OCI-LY1 (cell line): ENCODE results near the gene FMR1.

Experiments used
- H2AFZ ChIP-seq: fragments of 200-600 bp; sonication (generic), shearing (Covaris generic); 2 replicates; pipeline ENCODE4 v1.6.0; 2014; ENCODE audit warnings: antibody characterized with exemption, mild to moderate bottlenecking, low read length
- H3F3A ChIP-seq: fragments of 200-600 bp; sonication (generic), shearing (Covaris generic); 2 replicates; pipeline ENCODE4 v1.6.0; 2014; ENCODE audit warnings: mild to moderate bottlenecking, antibody characterized with exemption, low read length, moderate library complexity; ENCODE audit not compliant: insufficient read depth
- H3K27ac ChIP-seq: fragments of 200-600 bp; sonication (generic); 2 replicates; pipeline ENCODE4 v1.5.1; 2014; ENCODE audit warnings: low read length, mixed run types, mild to moderate bottlenecking, low read depth; ENCODE audit not compliant: poor library complexity, severe bottlenecking
- H3K27me3 ChIP-seq: fragments of 200-600 bp; sonication (generic); 2 replicates; pipeline ENCODE4 v1.6.0; 2014; ENCODE audit warnings: antibody characterized with exemption, mild to moderate bottlenecking, low read length, moderate library complexity; ENCODE audit not compliant: insufficient read depth
- H3K36me3 ChIP-seq: fragments of 200-600 bp; sonication (generic); 2 replicates; pipeline ENCODE4 v1.6.1; 2014; ENCODE audit warnings: mild to moderate bottlenecking, antibody characterized with exemption, low read length, moderate library complexity, mixed read lengths; ENCODE audit not compliant: insufficient read depth
- H3K4me1 ChIP-seq: fragments of 200-600 bp; sonication (generic); 2 replicates; pipeline ENCODE4 v1.5.1; 2014; ENCODE audit warnings: mild to moderate bottlenecking, low read length, moderate library complexity; ENCODE audit not compliant: insufficient read depth, severe bottlenecking
- H3K4me2 ChIP-seq: fragments of 200-600 bp; sonication (generic), shearing (Covaris generic); 2 replicates; pipeline ENCODE4 v1.6.1; 2014; ENCODE audit warnings: low read length
- H3K4me3 ChIP-seq: fragments of 200-600 bp; sonication (generic); 2 replicates; pipeline ENCODE4 v1.5.1; 2014; ENCODE audit warnings: low read length, low read depth, mild to moderate bottlenecking, mixed read lengths; ENCODE audit not compliant: poor library complexity, severe bottlenecking
- H3K79me2 ChIP-seq: fragments of 200-600 bp; shearing (Covaris generic); 2 replicates; pipeline ENCODE4 v1.6.1; 2016; ENCODE audit warnings: mixed run types, low read length, mixed read lengths; ENCODE audit not compliant: insufficient read depth
- H3K9ac ChIP-seq: fragments of 200-600 bp; sonication (generic), shearing (Covaris generic); 2 replicates; pipeline ENCODE4 v1.6.1; 2014; ENCODE audit warnings: mild to moderate bottlenecking, low read length, mixed read lengths
- H3K9me2 ChIP-seq: fragments of 200-600 bp; sonication (generic), shearing (Covaris generic); 2 replicates; pipeline ENCODE4 v1.6.1; 2014; ENCODE audit warnings: low read depth, mild to moderate bottlenecking, low read length, mixed read lengths
- H3K9me3 ChIP-seq: fragments of 200-600 bp; shearing (Covaris generic); 2 replicates; pipeline ENCODE4 v1.6.1; 2014; ENCODE audit warnings: low read length, mixed read lengths
- H4K20me1 ChIP-seq: fragments of 200-600 bp; sonication (generic), shearing (Covaris generic); 2 replicates; pipeline ENCODE4 v1.6.0; 2016; ENCODE audit warnings: mild to moderate bottlenecking, low read length; ENCODE audit not compliant: insufficient read depth
- EZH2 ChIP-seq: fragments of 200-600 bp; sonication (generic), shearing (Covaris generic); IDR thresholded peaks from 2 replicates; pipeline ENCODE4 v1.8.0; 2017; ENCODE audit warnings: borderline replicate concordance, mixed run types, mild to moderate bottlenecking, antibody characterized with exemption, low read length, moderate library complexity, mixed read lengths
- TF ChIP-seq, protein P1 (sequence below): fragments of 200-600 bp; sonication (generic), shearing (Covaris generic); IDR thresholded peaks from 2 replicates; pipeline ENCODE4 v1.5.1; 2017; ENCODE audit warnings: mild to moderate bottlenecking, antibody characterized with exemption, low read length, moderate library complexity, mixed read lengths

The FMR1 gene

DNA sequence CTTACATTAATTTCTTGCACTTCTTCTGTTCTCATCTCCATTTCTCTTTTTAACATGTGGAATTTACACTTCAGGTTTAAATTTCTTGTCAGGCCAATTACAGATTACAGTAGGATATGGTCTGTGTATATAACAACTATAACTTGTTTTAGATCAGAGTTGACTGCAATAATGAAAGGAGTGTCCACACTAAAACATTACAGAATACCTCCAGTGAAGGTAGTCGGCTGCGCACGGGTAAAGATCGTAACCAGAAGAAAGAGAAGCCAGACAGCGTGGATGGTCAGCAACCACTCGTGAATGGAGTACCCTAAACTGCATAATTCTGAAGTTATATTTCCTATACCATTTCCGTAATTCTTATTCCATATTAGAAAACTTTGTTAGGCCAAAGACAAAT, 36.8 kb downstream of the FMR1 start:
- Histone ChIP-seq H3K9me2 (no peaks in the 10 kb centered on the region), H3K4me3 (no peak overlapping the region), H2AFZ (no peak overlapping the region), H3K27ac (no peak overlapping the region), H4K20me1 (no peaks in the 10 kb centered on the region), H3K36me3 (peaks cover 45% of the 10 kb centered on the region), H3K9ac (no peak overlapping the region), H3K79me2 (no peaks in the 10 kb centered on the region), H3K9me3 (no peaks in the 10 kb centered on the region), H3K4me2 (no peak overlapping the region), H3K4me1 (no peaks in the 10 kb centered on the region), H3F3A (no peaks in the 10 kb centered on the region), H3K27me3 (no peaks in the 10 kb centered on the region)
- no peak for TF ChIP-seq EZH2
- TF ChIP-seq, protein P1, sequence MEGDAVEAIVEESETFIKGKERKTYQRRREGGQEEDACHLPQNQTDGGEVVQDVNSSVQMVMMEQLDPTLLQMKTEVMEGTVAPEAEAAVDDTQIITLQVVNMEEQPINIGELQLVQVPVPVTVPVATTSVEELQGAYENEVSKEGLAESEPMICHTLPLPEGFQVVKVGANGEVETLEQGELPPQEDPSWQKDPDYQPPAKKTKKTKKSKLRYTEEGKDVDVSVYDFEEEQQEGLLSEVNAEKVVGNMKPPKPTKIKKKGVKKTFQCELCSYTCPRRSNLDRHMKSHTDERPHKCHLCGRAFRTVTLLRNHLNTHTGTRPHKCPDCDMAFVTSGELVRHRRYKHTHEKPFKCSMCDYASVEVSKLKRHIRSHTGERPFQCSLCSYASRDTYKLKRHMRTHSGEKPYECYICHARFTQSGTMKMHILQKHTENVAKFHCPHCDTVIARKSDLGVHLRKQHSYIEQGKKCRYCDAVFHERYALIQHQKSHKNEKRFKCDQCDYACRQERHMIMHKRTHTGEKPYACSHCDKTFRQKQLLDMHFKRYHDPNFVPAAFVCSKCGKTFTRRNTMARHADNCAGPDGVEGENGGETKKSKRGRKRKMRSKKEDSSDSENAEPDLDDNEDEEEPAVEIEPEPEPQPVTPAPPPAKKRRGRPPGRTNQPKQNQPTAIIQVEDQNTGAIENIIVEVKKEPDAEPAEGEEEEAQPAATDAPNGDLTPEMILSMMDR, result no peak

DNA sequence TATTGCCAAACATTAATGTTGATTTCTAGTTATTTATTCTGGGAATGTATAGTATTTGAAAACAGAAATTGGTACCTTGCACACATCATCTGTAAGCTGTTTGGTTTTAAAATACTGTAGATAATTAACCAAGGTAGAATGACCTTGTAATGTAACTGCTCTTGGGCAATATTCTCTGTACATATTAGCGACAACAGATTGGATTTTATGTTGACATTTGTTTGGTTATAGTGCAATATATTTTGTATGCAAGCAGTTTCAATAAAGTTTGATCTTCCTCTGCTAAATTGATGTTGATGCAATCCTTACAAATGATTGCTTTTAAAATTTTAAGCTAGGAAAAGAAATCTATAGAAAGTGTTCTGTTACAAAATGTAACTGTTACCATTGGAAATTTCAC, 38.6 kb downstream of the FMR1 start:
- Histone ChIP-seq H3K4me3 (no peak overlapping the region), H3K27ac (no peak overlapping the region), H3F3A (no peaks in the 10 kb centered on the region), H3K9ac (no peak overlapping the region), H3K4me2 (no peak overlapping the region), H3K27me3 (no peaks in the 10 kb centered on the region), H3K79me2 (no peaks in the 10 kb centered on the region), H3K9me2 (no peaks in the 10 kb centered on the region), H3K9me3 (no peaks in the 10 kb centered on the region), H3K4me1 (no peaks in the 10 kb centered on the region), H3K36me3 (peaks cover 32% of the 10 kb centered on the region), H4K20me1 (no peaks in the 10 kb centered on the region), H2AFZ (no peak overlapping the region)
- TF ChIP-seq, protein P1, result no peak
- no peak for TF ChIP-seq EZH2

DNA sequence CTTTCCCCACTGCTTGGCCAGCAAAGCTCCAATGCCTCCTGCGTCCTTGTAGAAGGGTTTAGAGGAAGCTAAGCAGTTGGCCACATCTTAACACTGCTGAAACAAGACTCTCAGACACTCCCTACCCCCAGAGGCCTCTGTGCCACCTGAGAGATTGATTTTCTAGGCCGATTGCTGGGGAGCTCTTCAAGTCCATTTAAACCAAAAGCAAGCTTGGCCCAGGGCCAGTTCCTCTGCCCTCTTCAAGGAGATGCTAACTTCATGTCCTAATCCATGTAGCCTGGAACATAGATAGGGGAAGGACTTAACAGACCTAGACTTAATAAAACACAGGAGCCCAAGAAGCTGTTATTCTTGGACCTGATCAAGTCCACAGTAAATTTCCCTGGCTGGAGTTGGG, 42.3 kb downstream of the FMR1 start:
- Histone ChIP-seq H2AFZ (no peak overlapping the region), H3K4me2 (no peak overlapping the region), H3F3A (no peaks in the 10 kb centered on the region), H3K27me3 (no peaks in the 10 kb centered on the region), H3K9ac (no peak overlapping the region), H4K20me1 (no peaks in the 10 kb centered on the region), H3K4me1 (no peaks in the 10 kb centered on the region), H3K9me3 (no peaks in the 10 kb centered on the region), H3K4me3 (no peak overlapping the region), H3K27ac (no peak overlapping the region), H3K79me2 (no peaks in the 10 kb centered on the region), H3K9me2 (no peaks in the 10 kb centered on the region), H3K36me3 (peaks cover 6% of the 10 kb centered on the region; the same call in 1 of the 2 replicates)
- TF ChIP-seq, protein P1, result no peak
- TF ChIP-seq EZH2, result no peak
